NCI-H2196 (cell line): ENCODE results near the gene MT1H.
"Not testable (repeated sequence)": the region's sequence is repeated elsewhere in the genome, so short reads cannot be mapped to it uniquely, and the experiment has no call there.

Experiments
- DNase-seq: peaks from one replicate; lab custom pipeline; 2025; ENCODE audit not compliant: unreplicated experiment; lab: John Stamatoyannopoulos, UW

Gene MT1H

GRCh38 chr16:56664506-56664905, 5.1 kb upstream of the MT1H start:
- no peak for DNase-seq

- not testable (repeated sequence) for DNase-seq
Observed at GRCh38 chr16:56665286-56666261, 4.0 kb upstream of the MT1H start.

- DNase-seq: no peak
Observed at GRCh38 chr16:56667581-56668571, 1.7 kb upstream of the MT1H start, which contains the start of gene MT1G. MT1G (minus strand) TSS chr16:56668065; CDS start chr16:56667993, 72 bp downstream.

- DNase-seq: no peak
Observed at GRCh38 chr16:56669840-56670619, 416 bp downstream of the MT1H start.

- DNase-seq: no peak
Observed at GRCh38 chr16:56670620-56670934, 963 bp downstream of the MT1H start.

- DNase-seq: not testable (repeated sequence)
Observed at GRCh38 chr16:56671691-56672090, 2.1 kb downstream of the MT1H start.

- DNase-seq: not testable (repeated sequence)
Observed at GRCh38 chr16:56672171-56672570, 2.6 kb downstream of the MT1H start.

GRCh38 chr16:56672761-56673536, 3.3 kb downstream of the MT1H start:
- no peak for DNase-seq

- DNase-seq: no peak
Observed at GRCh38 chr16:56673921-56674320, 4.3 kb downstream of the MT1H start.

GRCh38 chr16:56674570-56674969, 5.0 kb downstream of the MT1H start:
- DNase-seq: not testable (repeated sequence)

- no peak for DNase-seq
Observed at GRCh38 chr16:56675685-56676210, 6.1 kb downstream of the MT1H start.

GRCh38 chr16:56677474-56677873, 7.9 kb downstream of the MT1H start:
- DNase-seq: no peak

- DNase-seq: no peak
Observed at GRCh38 chr16:56679078-56679730, 9.6 kb downstream of the MT1H start.

GRCh38 chr16:56679818-56680217, 10.2 kb downstream of the MT1H start:
- DNase-seq: no peak

GRCh38 chr16:56681939-56682702, 12.5 kb downstream of the MT1H start, which contains the start of gene MT1X:
MT1X (plus strand) TSS chr16:56682470; CDS start chr16:56682541, 71 bp downstream.
- peak; percentile 69 for DNase-seq

GRCh38 chr16:56682703-56683397, 13.2 kb downstream of the MT1H start:
- DNase-seq: no peak

GRCh38 chr16:56683424-56684172, 14.0 kb downstream of the MT1H start:
- no peak for DNase-seq
